Sigmoid colon (tissue), 4 donors: Measurements from ENCODE around the gene STING1.

Source experiments
- EP300 ChIP-seq, 4 donors: sonication (generic); formaldehyde crosslinking; IDR thresholded peaks; one replicate each; pipeline ENCODE4 v1.6.1; 2017; ENCODE audit warnings: antibody characterized with exemption in 4 of 4
- POLR2AphosphoS5 ChIP-seq, 4 donors: sonication (generic); formaldehyde crosslinking; IDR thresholded peaks; one replicate each; pipeline ENCODE4 v1.6.1; 2017; ENCODE audit warnings: antibody characterized with exemption in 4 of 4
- TF ChIP-seq, protein P1 (sequence below), 4 experiments: fragments of 450-650 bp in 3 of 4; fragments of 200-600 bp in 1 of 4; IDR thresholded peaks; one replicate each; pipeline ENCODE4 v1.5.1; 2016 to 2019; ENCODE audit warnings: antibody characterized with exemption in 4 of 4, mild to moderate bottlenecking in 3 of 4, moderate library complexity in 2 of 4

DNA sequence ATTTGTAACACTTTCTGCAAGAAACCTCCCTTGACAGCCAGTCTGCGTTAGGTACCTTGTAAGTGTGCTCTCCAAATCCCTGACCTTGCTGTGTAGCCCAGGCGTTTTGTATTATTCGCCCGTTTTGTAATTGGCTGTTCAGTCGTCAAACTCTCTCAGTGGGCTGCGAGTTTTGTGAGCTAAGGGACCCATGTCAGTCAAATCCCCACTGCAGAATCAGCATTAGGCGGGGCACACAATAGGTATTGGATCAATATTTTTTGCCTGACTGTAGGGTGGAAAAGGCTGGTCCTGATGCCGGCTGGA is 43.9 kb downstream of the STING1 start:
- TF ChIP-seq, protein P1, sequence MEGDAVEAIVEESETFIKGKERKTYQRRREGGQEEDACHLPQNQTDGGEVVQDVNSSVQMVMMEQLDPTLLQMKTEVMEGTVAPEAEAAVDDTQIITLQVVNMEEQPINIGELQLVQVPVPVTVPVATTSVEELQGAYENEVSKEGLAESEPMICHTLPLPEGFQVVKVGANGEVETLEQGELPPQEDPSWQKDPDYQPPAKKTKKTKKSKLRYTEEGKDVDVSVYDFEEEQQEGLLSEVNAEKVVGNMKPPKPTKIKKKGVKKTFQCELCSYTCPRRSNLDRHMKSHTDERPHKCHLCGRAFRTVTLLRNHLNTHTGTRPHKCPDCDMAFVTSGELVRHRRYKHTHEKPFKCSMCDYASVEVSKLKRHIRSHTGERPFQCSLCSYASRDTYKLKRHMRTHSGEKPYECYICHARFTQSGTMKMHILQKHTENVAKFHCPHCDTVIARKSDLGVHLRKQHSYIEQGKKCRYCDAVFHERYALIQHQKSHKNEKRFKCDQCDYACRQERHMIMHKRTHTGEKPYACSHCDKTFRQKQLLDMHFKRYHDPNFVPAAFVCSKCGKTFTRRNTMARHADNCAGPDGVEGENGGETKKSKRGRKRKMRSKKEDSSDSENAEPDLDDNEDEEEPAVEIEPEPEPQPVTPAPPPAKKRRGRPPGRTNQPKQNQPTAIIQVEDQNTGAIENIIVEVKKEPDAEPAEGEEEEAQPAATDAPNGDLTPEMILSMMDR (IDR thresholded peaks at IDR 0.05), result no peak
- TF ChIP-seq POLR2AphosphoS5 (IDR thresholded peaks at IDR 0.05) (no peak), EP300 (IDR thresholded peaks at IDR 0.05) (no peak)
